Smooth muscle cell of the coronary artery (primary cell): ENCODE data around the gene RUNX3. TPM values are rescaled to one million over a fixed set of nuclear protein-coding genes. Genes with fewer than 3 reads are reported as not detected.

Source experiments
- total RNA-seq: library from RNA; depleted of rRNA; stranded (reverse); fragments of >200 nt; gene quantifications from 2 replicates; pipeline ENCODE4 v1.2.3, GENCODE V29; 2014; ENCODE audit warnings: low replicate concordance

Gene RUNX3
- total RNA-seq: 0.12 TPM in 1 of 2 replicates, not detected in the other

DNA sequence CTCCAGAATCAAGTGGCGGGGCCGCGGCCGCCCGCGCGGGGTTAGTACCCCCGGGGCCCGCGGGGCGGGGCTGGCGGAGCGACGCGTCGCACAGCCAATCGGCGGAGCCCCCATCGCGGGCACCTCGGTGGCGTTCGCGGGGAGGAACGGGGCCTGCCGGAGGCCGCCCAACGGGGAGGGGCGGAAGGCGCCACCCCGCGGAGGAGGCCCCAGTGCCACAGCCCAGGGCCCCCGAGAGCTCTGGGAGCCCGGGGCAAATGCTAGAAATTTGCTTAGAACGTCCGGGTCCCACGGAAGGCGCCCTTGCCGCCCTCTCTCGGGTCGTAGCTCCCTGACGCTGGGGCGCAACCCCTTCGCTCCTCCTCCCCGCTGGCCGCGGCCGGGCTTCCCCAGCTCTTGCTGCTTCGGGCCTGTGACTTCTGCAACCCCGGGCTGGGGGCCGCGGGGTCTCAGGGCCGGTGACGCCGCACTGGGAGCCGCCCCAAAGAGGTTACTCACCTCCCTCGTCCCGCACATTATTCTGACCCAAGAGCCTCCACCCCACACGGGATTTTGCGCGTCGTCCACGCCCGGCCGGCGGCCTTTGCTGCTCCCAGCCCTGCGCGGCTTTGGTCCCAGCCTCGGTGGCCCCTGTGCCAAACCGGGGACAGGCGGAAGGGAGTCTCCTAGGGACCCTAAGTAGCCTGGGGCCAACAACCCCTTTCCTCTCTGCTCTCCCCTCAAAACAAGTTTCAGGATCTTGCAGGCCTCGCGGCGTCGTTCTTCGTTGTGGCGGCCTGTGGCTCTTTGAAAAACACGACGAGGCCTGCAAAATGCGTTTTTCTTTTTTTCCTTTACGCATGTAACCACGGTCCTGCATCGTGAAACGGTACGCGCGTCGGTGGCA, at the start of gene RUNX3:
Gene RUNX3, minus strand, starts transcription at position 17 of the 886 bp plus-strand sequence. CDS start 408 bp downstream, outside the sequence.

Other genes starting within 250 kb of the RUNX3 start
- 100 and 309 TPM in 2 replicates for gene CLIC4, start 184.8 kb downstream of the RUNX3 start, total RNA-seq